Fibroblast of lung (primary cell): ENCODE data around the gene CFAP57.

Source experiments
- CTCF ChIP-seq, 2 donors: IDR thresholded peaks in 1 of 2; conservative IDR thresholded peaks in 1 of 2; 1 replicate in 1 of 2; 2 replicates in 1 of 2; pipeline ENCODE4 v1.5.1; 2011 to 2012; ENCODE audit warnings: low read length in 2 of 2, control low read depth in 1 of 2, inconsistent platforms in 1 of 2, low read depth in 1 of 2, mild to moderate bottlenecking in 1 of 2
- EZH2 ChIP-seq: IDR thresholded peaks from 2 replicates; pipeline ENCODE4 v1.5.1; 2012; ENCODE audit warnings: low read length, control low read depth, mild to moderate bottlenecking; ENCODE audit errors: missing control alignments

GRCh38 chr1:43265431-43265830, 93.3 kb downstream of the CFAP57 start:
- TF ChIP-seq CTCF (conservative IDR thresholded peaks at IDR 0.05 in 1 of 2, IDR thresholded peaks at IDR 0.05 in 1 of 2; ENCODE audit: low read depth in 1 of 2, low read length in 2 of 2), result no peak
- TF ChIP-seq EZH2, result no peak
